Measurements from ENCODE around the gene LGR4.

The LGR4 gene

DNA sequence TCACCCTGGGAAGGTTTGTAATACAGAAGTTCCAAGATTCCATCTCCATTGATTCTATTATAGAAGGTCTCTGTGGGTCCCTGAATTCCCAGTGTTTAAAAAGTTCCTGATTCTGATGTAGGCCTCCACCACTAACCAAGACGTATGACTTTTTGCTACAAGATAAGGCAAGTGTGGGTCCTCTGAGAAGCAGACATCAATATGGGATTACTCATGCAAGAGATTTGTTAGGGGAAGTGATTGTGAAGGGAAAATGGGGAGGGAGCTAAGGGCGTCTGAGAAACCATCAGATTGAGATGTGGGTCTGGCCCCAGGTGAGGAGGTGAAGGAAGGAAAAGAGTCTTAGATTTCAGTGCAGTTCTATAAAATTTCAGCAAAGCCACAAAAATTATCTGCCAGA lies 10.2 kb upstream of the LGR4 start:
- DNase-seq: no peak

DNA sequence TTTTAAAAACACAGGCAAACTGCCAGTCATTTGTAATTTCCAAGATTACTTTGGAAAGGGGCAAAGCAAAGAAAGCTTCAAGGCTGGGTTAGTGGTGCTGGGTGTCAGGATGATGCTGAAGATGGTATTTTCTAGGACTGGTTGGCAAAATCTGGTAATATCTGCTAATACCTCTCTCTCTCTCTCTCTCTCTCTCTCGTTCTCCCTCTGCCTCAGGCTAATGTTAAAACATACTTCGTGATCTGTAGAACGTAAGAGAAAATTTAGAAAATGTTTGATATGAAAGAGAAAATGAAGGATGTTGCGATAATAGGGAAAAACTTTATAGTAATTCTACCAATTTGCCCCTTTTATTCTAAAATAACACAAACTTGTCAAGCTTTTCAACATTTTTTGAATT lies 9.4 kb upstream of the LGR4 start:
- no peak for DNase-seq

DNA sequence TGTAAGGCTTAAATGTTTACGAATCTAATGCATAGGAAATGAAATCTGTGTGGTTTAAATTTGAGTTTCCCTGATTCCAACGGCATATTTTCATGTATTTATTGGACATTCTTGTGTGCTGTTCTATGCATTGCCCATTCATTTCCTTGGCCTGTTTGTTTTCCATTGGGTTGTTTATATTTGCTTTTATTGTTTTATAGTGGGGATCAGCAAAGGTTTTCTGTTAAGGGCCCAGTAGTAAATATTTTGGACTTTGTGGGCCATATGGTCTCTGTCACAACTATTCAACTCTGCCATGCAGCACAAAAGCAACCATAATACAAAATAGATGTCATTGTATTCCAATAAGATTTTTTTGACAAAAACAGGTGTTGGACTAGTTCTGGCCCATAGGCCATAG lies 5.2 kb upstream of the LGR4 start:
- no peak for DNase-seq

DNA sequence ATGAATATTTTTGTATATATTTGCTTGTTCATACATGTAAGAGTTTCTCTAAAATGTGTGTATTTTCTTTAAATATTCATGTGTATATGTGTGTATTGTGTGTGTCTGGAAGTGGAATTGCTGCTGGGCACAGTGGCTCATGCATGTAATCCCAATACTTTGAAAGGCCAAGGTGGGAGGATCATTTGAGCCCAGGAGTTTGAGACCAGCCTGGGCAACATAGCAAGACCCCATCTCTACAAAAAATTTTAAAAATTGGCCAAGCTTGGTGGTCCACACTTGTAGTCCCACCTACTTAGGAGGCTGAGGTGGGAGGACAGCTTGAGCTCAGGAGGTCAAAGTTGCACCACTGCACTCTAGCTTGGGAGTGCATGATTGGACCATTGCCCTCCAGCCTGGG lies 4.7 kb upstream of the LGR4 start:
- no peak for DNase-seq

DNA sequence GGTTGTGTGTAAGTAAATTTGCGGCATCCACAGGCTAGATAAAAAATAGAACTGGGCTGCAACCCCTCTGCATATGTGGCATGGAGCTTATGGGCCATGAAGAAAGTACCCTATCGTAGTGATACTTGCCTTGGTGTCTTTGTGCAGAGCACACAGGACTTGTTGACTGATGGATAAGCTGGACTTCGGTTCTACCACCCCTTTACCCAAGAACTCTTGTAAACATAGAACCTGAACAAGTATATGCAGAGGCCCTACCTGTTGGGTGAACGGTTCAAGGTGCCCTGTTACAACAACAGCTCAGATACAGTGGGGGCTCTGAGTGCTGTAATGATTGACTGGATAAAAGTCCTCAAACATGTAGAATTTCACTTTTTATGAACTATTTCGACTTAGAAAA lies 3.0 kb upstream of the LGR4 start:
- DNase-seq: no peak

DNA sequence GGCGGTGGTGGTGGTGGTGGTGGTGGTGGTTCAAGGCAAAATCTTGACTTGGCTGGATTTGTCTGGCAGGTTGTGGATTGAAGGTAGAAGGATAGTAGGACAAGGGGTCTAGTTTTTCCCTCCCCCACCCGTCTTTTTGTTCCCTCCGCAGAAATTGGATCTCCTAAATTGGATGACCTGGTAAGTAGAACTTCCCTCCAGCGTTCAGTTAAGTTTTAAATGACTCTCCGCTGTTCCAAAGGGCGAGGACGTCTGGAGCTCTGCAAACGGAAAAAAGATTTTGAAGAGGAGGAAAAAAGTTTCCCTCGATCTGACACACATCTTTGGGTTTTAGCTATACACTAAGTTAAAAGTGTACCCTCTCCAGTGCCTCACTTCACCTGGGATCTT lies 422 bp upstream of the LGR4 start:
- no peak for DNase-seq

DNA sequence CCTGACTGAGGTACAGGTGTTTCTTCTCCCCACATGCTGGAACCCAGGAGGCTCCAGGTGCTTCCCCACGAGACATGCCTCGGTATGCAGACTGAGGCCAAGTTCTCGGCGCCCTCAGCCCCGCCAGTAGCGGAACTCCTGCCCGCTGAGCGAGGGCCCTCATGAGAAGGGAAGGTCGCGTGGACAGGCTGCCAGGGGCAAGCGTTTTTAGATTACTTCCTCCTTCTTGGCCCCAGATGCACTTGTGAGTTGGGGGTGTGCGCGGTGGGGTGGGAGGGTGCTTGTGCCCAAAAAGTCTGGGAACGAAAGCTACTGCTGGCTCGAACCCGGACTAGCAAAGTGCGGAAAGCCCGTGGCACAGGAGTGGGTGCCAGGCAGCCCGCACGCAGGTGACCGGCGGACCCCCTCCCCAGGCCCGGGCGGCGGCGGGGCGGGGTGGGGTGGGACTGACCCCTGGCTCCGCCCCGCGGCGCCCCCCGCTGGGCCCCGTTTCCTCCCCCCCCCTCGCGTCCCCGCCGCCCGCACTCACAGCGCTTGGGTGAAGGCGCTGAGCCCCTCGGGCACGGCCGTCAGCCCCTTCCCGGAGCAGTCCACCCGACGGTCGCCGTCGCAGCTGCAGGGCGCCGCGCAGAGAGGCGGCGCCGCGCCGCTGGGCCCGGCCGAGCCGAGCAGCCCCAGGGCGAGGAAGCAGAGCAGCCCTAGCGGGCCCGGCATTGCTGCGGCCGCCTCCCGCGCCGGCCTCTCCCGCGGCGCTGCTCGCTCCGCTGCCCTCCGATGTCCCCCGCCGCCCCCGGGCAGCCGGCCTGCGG lies 797 bp downstream of the LGR4 start:
- peak; percentile 15 for DNase-seq

DNA sequence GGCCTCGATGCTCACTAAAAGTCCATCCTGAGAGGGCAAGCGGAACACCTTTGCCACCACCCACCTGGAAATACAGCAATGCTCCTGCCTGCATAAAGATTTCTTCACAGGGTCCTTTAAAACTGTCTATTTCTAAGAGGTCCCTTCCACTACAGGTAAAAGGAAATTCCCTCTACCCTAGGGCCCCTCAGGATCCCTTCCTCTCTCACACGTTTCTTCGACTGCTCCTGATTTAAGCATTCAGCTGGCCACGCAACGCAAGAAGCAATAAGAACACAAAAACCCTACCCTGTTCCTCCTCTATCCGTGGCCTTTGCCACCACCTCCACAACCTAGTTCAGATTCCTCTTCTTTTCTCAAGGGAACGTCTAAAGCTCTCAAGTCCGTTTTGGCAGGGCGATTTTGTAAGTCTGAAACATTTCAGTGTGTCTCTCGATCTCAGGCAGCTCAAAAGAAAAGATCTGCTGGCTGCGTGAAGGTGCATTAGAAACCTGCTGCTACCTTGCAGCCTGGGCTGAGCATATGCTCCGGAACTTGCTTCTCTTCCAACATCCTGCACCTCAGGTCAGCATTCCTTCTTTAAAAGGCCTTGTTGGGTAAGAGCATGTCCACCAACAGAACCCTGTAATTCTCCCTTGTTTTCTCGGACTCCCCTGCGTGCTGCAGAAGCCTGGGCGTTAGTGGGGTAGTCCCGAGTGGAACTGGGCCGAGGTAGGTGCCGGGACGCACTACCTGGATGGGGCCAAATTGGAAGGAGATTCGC lies 1.6 kb downstream of the LGR4 start:
- no peak for DNase-seq

DNA sequence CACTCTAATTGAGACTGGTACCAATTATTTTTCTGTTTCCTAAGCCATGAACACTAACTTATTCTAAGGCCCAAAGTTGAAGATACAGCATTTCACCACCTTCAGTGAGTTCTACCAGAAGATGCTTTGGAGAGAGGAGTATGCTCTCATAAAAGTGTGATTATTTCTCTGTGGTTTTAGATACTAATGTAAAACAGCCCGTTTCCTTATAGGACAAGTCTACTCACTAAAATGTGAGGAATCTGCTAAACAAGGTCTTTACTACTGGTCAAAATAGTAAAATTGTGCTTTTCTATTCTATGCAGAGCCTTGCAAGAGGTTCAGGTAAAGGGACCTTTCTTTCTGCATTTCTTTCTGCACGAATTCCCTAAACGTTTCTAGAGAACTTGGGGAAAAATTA lies 2.4 kb downstream of the LGR4 start:
- no peak for DNase-seq

DNA sequence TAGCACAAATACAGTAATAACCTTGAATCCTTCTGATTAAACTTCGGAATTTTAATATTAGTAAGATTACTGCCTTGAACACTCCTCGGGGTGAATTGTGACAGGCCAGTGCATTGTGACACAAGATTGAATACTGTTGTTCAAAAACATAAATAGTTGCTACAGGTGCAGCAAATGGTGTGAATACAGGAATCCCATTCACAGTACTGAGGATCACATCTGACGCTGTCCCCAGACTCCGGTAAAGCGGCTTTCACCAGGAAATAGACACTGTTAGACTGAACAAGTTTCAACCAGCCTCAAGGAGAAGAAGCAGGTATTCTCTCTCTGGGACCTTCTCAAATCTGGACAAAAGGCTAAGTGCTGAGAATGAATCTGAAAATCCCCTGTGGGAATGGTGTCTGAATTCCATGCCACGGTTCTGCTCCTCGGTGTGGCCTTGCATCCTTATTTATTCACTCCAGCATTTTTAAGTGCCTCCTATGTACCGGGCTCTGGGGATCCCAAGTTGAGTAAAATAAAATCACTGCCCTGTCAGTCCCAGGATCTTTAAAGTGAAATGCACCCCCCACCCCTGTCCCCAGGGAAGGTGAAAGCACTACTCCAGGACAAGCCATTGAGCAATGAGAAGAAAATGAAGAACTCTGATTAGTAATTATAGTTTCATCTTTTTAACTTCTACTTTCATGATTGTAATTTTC lies 3.4 kb downstream of the LGR4 start:
- DNase-seq: no peak

DNA sequence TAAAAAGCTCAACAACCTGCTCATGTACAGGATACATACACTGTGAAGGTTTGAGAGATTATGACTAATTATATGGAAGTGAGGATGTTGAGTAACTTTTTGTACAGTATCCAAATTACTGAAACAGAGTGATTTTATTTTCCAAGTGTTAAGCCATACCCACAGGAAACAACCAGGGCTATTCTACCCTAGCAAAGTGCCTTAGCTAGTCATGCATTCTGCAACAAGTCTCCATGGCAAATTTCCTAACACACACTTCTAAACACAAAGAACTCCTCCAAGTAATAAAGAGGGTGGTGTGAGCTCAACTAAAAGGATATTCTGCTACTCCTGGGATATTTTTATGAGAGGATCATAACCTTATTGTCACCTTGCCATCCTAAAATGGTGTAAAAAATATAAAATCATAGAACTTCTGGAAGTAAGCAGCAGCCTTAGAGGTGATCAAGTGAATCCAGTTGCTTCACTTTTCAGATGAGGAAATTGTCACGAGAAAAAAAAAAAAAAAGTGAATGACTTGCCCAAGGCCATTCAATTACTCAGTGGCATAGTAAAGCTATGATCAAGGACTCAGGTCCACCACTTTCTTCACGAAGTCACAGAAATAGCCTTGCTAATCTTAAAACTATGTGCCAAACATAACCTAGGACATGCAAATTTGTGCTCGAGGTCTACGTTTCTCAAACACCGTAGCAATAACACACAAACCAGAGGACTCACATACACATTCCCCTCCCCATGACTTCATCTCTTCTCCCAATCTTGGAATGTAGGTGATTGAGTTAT lies 4.2 kb downstream of the LGR4 start:
- DNase-seq: no peak

DNA sequence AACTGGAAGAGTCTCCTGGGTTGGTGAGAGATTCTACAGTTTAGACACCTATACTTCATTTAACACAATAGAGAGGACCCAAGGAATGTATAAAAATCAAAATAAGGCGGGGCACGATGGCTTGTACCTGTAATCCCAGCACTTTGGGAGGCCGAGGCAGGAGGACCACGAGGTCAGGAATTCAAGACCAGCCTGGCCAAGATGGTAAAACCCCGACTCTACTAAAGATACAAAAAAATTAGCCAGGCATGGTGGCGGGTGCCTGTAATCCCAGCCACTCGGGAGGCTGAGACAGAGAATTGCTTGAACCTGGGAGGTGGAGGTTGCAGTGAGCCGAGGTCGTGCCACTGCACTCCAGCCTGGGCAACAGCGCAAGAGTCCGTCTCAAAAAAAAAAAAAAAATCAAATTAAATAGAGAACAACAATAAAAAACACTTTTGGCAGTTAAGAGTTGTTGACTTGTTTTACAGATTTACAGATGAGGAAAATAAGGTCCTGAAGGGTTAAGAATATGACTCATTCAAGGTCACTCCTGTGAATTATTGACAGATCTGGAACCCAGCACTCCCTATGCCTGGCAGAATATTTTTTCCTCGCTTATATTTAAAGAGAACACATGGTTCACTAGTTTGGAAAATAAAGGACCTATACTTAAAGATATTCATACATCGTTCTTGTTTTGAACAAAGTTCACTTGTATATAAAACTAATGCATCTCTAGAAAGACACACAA lies 5.2 kb downstream of the LGR4 start:
- DNase-seq: no peak

DNA sequence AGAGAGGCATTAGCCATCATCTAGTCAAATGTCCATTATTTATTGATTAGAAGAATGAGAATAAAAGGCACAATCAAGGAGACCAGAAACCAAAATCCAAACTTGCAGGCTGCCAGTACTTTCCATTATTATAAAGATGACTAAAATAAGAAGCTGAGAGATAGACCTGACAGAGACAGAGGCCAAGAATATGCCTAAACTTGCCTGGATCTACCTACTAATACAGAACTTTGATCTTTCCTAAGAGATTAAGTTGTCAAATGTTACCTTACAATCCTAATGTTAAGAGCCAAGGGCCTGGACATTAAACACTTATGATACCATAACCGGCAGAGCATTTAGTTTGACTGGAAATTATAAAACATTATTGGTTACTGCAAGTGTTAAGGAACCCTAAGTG lies 6.2 kb downstream of the LGR4 start:
- no peak for DNase-seq

DNA sequence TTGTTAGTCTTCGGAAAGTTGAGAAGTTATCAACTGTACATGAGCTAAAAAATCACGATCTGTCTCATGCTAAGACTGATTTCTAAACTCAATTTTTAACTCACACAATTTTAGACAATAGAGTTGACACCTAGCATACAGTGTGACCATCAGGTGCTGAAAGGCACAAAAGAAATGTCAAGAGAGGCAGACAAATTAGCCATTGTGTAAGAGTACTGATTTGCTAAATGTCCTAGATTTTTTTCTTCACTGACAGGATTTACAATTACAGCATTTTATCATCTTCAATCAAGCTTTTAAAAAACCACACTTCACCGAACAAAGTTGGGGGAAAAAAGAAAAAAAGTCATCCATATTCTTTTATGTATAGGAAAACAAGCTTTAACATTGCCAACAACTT lies 7.0 kb downstream of the LGR4 start:
- DNase-seq: no peak

DNA sequence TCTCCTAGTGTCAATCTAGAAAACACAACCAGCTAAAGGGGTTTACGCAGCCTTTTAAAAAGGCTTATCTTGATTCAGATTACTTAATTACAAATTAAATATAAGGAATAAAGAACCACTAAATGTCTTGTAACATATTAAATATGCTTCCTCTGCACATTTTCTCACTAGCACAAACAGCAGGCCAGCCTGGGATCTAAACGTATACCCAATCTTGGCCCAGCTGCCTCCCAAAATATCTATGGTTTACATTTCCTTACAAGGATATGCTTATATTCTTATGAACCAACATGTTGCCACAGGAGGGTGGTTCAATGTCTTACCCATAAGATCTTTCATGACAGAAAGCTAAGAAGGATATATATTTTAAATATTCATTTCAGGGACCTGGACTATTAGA lies 7.7 kb downstream of the LGR4 start:
- DNase-seq: no peak

DNA sequence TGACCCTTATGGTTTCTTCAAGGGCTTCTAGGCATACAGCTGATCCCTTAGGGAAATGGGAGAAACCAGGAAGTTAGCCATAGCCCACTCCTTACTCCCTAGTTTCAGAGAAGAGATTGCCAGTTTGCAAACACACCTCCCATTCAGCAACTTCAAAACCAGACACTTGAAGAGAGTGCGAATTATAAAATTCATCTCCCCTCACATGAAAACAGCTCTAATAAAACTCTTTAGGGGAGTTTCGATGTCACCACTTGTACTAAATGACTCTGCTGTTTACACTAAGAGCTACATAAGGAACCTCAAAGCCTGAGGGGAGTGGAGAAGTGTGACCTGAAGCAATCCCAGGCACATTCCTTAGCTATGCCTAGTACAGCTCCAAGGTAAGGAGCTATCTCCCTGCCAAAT lies 8.3 kb downstream of the LGR4 start:
- DNase-seq: no peak

DNA sequence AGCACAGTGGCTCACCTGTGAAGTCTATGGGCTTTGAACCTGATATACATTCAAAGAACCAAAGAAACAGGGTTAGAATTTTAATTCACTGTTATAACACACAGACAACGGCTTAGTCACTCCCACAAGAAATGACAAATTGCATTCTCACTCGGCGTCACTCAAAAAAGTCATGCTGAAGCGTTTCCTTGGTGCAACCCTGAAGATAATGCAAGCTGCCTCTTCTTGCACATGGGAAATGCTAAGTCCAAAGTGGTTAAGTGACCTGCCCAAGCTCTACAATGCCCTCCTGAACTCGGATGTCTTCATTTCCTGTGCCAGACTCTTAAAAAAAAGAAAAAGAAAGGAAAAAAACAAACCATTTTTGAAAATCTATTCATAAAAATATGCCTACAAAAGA lies 10.0 kb downstream of the LGR4 start:
- no peak for DNase-seq

DNA sequence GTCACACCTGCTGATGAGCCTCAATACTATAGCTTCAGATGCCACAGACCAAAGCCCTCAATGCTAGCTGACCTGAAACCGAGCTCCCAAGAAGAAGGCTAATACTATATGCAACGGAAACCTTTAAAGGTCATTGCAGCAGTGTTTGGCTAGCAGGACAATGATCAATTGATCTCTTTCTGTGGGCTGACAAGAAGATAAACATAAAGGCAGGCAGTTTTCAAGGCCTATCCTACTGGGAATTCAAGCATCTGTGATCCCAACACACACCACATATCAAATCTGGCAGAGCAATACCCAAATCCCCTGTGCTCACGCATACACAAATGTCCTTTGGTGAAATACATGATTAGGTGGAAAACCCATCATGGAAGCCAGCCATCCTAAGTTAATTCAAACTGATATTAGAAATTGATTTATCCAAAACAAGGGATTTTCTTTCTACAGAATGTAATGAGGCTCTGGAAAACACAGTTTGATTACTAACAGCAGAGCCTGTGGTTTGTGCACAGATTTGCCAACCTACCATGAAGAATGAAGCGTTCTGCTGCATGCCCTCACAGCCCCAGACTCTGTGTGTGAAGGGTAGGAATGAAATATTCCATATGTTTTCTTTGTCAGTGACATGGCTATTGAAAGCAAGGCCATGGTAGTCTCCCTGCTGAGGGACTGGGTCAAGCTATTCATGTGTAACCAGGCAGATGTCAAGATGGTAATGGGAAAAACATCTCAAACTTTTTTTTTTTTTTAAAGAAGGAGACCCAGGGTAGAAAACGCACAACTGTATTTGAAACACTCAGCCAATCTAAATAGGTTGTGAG lies 12.2 kb downstream of the LGR4 start:
- DNase-seq: no peak

DNA sequence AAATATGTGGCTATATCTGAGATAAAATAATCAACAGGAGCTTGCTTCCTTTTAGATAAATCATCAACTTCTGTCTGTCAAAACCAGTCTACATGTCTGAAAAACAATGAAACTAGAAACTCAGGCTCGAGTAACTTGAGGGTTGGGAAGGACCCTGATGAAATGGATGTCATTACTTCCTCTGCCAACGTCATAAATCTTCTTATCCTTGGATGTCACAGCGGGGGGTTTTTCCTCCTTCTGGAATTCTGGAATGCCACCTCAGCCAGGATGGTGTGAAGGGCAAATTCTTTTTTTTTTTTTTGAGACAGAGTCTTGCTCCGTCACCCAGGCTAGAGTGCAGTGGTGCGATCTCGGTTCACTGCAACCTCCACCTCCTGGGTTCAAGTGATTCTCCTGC lies 13.4 kb downstream of the LGR4 start:
- no peak for DNase-seq

DNA sequence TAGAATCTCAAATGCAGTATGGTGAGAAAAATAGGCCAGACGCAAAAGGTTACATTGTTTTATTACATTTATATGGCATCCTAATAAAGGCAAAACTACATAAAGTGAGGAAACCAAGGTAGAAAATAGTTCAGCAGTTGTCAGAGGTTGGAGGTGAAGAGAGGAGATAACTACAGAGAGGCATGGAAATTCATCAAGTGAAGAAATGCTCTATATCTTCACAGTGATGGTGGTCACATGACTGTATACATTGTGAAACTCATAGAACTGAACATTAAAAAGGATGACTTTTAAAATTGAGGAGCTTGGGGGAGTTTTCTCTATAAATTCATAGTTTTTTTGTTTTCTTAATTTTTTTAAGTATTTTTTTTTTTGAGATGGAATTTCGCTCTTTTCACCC lies 14.4 kb downstream of the LGR4 start:
- DNase-seq: no peak

DNA sequence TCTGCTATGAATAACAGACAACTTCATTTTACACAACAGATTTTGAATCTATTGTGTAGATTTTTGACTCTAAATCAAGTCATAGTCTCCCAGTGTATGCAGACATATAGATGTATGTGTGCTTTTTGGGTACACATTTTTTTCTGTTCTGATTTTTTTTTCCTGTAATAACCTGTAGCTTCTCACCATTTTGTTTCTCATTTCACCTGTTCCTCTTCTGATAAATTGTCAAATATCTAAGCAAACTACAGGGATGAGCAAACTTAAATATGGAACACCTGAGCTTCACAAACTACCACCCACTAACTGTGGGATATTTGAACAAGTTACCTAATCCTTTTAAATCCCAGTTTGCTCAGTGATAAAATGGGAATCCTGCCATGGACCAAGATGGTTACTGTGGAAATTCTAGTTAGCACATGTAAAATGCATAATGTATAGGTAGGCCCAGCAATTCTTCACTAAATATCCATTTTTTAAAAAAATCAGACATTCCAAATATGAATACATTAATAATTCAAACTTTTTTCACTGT lies 15.7 kb downstream of the LGR4 start:
- no peak for DNase-seq
